Mucosa of descending colon (tissue), 3 donors: ENCODE data around the gene MRC1. TPM values are rescaled to one million over a fixed set of nuclear protein-coding genes. Genes with fewer than 3 reads are reported as not detected.
A peak's percentile ranks its signal among the peaks of the same experiment; 100 is the strongest.

ENCODE experiments used
- ATAC-seq: fragments of 200-7000 bp; cut with Tn5 transposase; one replicate; pipeline ENCODE4 v1.9.1; 2020; ENCODE audit warnings: mild to moderate bottlenecking, moderate library complexity
- DNase-seq, 3 donors: peaks; one replicate each; pipeline ENCODE4 v3.0.0-alpha.2; 2020
- H3K36me3 ChIP-seq: fragments of 200-600 bp; one replicate; pipeline ENCODE4 v1.8.0; 2021; ENCODE audit warnings: low read depth, mild to moderate bottlenecking
- H3K4me1 ChIP-seq: fragments of 200-600 bp; one replicate; pipeline ENCODE4 v1.8.0; 2021; ENCODE audit warnings: low read depth, mild to moderate bottlenecking
- H3K4me3 ChIP-seq: fragments of 200-600 bp; one replicate; pipeline ENCODE4 v1.8.0; 2021; ENCODE audit warnings: mild to moderate bottlenecking
- H3K9me3 ChIP-seq: fragments of 200-600 bp; one replicate; pipeline ENCODE4 v1.8.0; 2021; ENCODE audit warnings: mild to moderate bottlenecking
- intact Hi-C, 2 donors: fragments of 100-400 bp; cut with DNase I in 1 of 2; cut with micrococcal nuclease in 1 of 2; formaldehyde crosslinking; loops; one replicate each; pipeline versions ENCODE4 v1.11.0 to v1.11.1; 2022; cut with DNase I, micrococcal nuclease
- total RNA-seq, 3 donors: library from RNA; stranded (reverse); fragmentation: NEBNext Ultra II Directional in 2 of 3; extraction: Animal tissue kit (Norgen Biotek cat#: 25700) in 2 of 3; gene quantifications; one replicate each; pipeline versions ENCODE4 v1.2.1 to v1.2.4, GENCODE V29; 2021 to 2023
- TF ChIP-seq, protein P1 (sequence below): fragments of 200-600 bp; IDR thresholded peaks from one replicate; pipeline ENCODE4 v1.8.0; 2022; ENCODE audit warnings: antibody characterized with exemption, mild to moderate bottlenecking
- donor health status: DM: no; HTN: no; CAD: no; lungs with moderate emphysema.
- donor health status: DM: no; HTN: no; CAD: no.
- donor health status: DM: no; HTN: yes; CAD: no.

MRC1 gene
- total RNA-seq, 3 donors from 2014 or later = 6.9 to 48.4 (median 43.0) TPM

DNA sequence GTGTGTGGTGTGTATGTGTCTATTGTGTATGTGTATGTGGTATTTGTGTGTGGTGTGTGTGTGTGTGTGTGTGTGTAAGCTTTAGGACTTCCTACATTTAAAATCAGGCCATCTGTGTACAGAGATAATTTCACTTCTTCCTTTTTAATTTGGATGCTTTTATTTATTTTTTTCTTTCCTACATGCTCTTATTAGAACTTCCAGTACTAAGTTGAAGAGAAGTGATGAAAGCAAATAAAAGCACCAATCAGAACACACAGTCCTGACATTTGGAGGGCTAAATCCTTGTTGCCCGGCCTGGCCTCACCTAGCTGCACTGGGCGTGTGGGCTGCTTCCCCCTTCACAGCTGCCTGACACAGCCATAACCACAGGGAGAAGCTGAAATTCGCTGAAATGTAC lies 3.8 kb upstream of the MRC1 start:
- Histone ChIP-seq H3K36me3 (no peaks in the 10 kb centered on the region), H3K9me3 (no peaks in the 10 kb centered on the region), H3K4me3 (no peak overlapping the region), H3K4me1 (no peaks in the 10 kb centered on the region)
- DNase-seq = no peak
- TF ChIP-seq, protein P1, sequence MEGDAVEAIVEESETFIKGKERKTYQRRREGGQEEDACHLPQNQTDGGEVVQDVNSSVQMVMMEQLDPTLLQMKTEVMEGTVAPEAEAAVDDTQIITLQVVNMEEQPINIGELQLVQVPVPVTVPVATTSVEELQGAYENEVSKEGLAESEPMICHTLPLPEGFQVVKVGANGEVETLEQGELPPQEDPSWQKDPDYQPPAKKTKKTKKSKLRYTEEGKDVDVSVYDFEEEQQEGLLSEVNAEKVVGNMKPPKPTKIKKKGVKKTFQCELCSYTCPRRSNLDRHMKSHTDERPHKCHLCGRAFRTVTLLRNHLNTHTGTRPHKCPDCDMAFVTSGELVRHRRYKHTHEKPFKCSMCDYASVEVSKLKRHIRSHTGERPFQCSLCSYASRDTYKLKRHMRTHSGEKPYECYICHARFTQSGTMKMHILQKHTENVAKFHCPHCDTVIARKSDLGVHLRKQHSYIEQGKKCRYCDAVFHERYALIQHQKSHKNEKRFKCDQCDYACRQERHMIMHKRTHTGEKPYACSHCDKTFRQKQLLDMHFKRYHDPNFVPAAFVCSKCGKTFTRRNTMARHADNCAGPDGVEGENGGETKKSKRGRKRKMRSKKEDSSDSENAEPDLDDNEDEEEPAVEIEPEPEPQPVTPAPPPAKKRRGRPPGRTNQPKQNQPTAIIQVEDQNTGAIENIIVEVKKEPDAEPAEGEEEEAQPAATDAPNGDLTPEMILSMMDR = no peak
- ATAC-seq = no peak
- intact Hi-C loops = no loop called here

DNA sequence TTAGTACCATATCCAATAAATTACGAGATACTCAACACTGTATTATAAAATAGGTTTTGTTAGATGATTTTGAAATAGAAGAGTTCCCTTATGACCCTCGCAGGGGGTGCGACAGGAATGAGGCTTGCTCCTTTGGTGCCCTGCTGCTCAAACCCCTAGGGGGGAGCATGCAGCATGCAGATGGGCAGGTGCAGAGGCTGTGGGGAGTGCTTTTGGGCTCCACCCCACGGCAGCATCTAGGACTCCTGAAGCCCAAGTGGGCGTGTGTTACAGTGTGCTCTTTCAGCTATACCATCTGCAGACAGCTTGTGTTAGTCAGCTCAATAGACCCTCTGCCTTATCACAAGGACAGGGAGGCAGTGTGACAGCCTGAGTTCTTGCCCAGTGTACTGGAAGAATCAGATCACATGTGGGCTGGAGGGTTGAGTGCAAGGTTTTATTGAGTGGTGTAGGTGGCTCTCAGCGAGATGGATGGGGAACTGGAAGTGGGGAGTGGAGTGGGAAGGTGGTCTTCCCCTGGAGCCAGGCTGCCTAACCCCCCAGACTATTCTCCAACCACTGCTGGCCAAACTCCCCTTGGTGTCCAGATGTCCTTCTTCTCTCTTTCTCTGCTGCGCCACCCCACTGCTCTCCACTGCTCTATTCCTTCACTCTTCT lies 3.1 kb upstream of the MRC1 start:
- no peak for DNase-seq

DNA sequence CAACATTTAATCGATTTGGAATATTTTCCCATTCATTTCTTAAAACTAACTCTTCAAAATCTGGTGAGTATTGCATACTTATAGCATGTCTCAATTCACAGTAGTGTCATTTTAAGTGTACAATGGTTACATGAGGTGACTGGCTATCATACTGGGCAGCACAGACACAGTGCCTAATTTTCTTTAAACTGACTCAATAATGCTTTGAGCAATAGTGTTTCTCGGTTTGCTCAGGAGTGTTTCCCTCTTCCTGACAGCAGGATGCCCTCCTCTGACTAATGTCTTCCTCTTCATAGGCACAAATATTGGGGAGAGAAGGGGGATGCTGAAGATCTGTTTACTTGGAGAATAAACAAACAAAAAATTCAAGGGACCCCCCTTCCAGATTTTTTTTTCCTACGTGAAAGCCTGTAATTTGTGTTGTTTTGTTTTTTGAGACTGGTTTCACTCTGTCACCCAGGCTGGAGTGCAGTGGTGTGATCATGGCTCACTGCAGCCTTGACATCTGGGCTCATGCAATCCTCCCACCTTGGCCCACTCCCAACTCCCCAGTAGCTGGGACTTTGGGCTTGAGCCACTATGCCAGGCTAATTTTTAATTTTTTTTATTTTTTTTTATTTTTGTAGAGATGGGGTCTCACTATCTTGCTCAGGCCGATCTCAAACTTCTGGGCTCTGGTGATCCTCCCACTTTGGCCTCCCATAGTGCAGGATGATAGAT lies 2.2 kb downstream of the MRC1 start:
- intact Hi-C loops = no loop called here
- Histone ChIP-seq H3K4me3 (no peak overlapping the region), H3K9me3 (no peaks in the 10 kb centered on the region), H3K4me1 (no peaks in the 10 kb centered on the region), H3K36me3 (no peaks in the 10 kb centered on the region)
- TF ChIP-seq, protein P1 = no peak
- ATAC-seq (no peak), DNase-seq (no peak)

More for the DNA sequence above, 3.1 kb upstream of the MRC1 start:
- intact Hi-C loops = no loop called here
- H3K4me1 ChIP-seq = no peaks in the 10 kb centered on the region
- no peaks in the 10 kb centered on the region for H3K36me3 ChIP-seq
- H3K9me3 ChIP-seq = no peaks in the 10 kb centered on the region
- no peak overlapping the region for H3K4me3 ChIP-seq
- TF ChIP-seq, protein P1 = no peak
- peak; percentile 18 for ATAC-seq

- DNase-seq (no peak), ATAC-seq (no peak)
- H3K36me3 ChIP-seq = no peaks in the 10 kb centered on the region
- H3K4me3 ChIP-seq = no peak overlapping the region
- TF ChIP-seq, protein P1 = no peak
- intact Hi-C loops = no loop called here
- H3K4me1 ChIP-seq = no peaks in the 10 kb centered on the region
- no peaks in the 10 kb centered on the region for H3K9me3 ChIP-seq
These were observed 5.8 kb downstream of the MRC1 start for GRCh38 chr10:17814973-17815372.

- intact Hi-C loops = no loop called here
- no peaks in the 10 kb centered on the region for H3K36me3 ChIP-seq
- TF ChIP-seq, protein P1 = no peak
- DNase-seq (no peak), ATAC-seq (no peak)
- H3K4me3 ChIP-seq = no peak overlapping the region
- no peaks in the 10 kb centered on the region for H3K9me3 ChIP-seq
- H3K4me1 ChIP-seq = no peaks in the 10 kb centered on the region
These were observed 7.1 kb downstream of the MRC1 start for GRCh38 chr10:17816199-17816598.
